Mucosa of descending colon (tissue), 3 donors: ENCODE data around the gene ADIPOQ. TPM values are rescaled to one million over a fixed set of nuclear protein-coding genes. Genes with fewer than 3 reads are reported as not detected.
A peak's percentile ranks its signal among the peaks of the same experiment; 100 is the strongest.
"Not testable (repeated sequence)": the region's sequence is repeated elsewhere in the genome, so short reads cannot be mapped to it uniquely, and the experiment has no call there.

Experiments
- ATAC-seq: fragments of 200-7000 bp; cut with Tn5 transposase; one replicate; pipeline ENCODE4 v1.9.1; 2020; ENCODE audit warnings: mild to moderate bottlenecking, moderate library complexity
- DNase-seq, 3 donors: peaks; one replicate each; pipeline ENCODE4 v3.0.0-alpha.2; 2020
- H3K36me3 ChIP-seq: fragments of 200-600 bp; one replicate; pipeline ENCODE4 v1.8.0; 2021; ENCODE audit warnings: low read depth, mild to moderate bottlenecking
- H3K4me1 ChIP-seq: fragments of 200-600 bp; one replicate; pipeline ENCODE4 v1.8.0; 2021; ENCODE audit warnings: low read depth, mild to moderate bottlenecking
- H3K4me3 ChIP-seq: fragments of 200-600 bp; one replicate; pipeline ENCODE4 v1.8.0; 2021; ENCODE audit warnings: mild to moderate bottlenecking
- H3K9me3 ChIP-seq: fragments of 200-600 bp; one replicate; pipeline ENCODE4 v1.8.0; 2021; ENCODE audit warnings: mild to moderate bottlenecking
- intact Hi-C, 2 donors: fragments of 100-400 bp; cut with DNase I in 1 of 2; cut with micrococcal nuclease in 1 of 2; formaldehyde crosslinking; loops; one replicate each; pipeline versions ENCODE4 v1.11.0 to v1.11.1; 2022; cut with DNase I, micrococcal nuclease
- total RNA-seq, 3 donors: library from RNA; stranded (reverse); fragmentation: NEBNext Ultra II Directional in 2 of 3; extraction: Animal tissue kit (Norgen Biotek cat#: 25700) in 2 of 3; gene quantifications; one replicate each; pipeline versions ENCODE4 v1.2.1 to v1.2.4, GENCODE V29; 2021 to 2023
- TF ChIP-seq, protein P1 (sequence below): fragments of 200-600 bp; IDR thresholded peaks from one replicate; pipeline ENCODE4 v1.8.0; 2022; ENCODE audit warnings: antibody characterized with exemption, mild to moderate bottlenecking
- donor health status: DM: no; HTN: no; CAD: no; lungs with moderate emphysema.
- donor health status: DM: no; HTN: no; CAD: no.
- donor health status: DM: no; HTN: yes; CAD: no.

Gene ADIPOQ
- total RNA-seq, 3 donors from 2014 or later: 0.12 to 4.7 (median 1.3) TPM

DNA sequence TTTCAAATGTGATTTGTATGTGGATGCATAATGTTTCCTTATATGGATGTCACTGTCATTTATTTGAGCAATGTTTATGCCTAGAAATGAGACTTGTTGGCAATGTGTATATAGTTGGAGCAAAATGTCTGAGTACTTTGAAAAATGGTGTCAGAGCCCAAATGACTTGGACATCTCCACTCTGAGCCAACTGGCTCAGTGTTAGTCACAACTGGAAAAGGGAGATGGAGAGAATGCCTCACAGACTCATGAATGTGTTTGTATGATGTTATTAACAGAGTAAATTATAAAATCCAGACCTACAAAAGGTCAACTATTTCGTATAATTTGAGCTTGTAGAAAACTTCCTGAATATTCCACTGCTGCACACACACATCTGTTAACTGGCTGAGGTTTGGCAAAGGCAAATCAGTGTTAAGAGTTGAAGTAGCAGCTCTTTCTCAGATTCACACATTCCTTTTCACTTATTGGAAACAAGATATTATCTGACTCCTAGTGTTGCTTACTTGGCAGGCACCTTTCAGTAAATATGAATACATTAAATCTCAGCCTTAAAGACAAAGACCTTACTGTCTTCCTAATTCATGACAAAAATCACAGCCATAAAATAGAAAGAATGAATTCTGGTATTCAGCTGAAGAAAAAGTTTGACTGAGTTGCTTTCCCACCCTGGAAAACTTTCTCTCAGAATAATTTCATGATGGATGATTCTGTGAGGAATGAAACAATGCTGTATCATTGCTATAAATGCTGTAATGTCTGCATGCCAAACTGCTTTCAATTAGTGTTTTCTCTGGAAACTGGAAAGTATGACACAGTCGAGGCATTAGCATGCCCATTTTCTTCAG, 27.0 kb downstream of the ADIPOQ start:
- no peaks in the 10 kb centered on the region for H3K9me3 ChIP-seq
- no peak for DNase-seq
- no peak for ATAC-seq
- no peaks in the 10 kb centered on the region for H3K4me1 ChIP-seq
- H3K36me3 ChIP-seq: no peaks in the 10 kb centered on the region
- TF ChIP-seq, protein P1, sequence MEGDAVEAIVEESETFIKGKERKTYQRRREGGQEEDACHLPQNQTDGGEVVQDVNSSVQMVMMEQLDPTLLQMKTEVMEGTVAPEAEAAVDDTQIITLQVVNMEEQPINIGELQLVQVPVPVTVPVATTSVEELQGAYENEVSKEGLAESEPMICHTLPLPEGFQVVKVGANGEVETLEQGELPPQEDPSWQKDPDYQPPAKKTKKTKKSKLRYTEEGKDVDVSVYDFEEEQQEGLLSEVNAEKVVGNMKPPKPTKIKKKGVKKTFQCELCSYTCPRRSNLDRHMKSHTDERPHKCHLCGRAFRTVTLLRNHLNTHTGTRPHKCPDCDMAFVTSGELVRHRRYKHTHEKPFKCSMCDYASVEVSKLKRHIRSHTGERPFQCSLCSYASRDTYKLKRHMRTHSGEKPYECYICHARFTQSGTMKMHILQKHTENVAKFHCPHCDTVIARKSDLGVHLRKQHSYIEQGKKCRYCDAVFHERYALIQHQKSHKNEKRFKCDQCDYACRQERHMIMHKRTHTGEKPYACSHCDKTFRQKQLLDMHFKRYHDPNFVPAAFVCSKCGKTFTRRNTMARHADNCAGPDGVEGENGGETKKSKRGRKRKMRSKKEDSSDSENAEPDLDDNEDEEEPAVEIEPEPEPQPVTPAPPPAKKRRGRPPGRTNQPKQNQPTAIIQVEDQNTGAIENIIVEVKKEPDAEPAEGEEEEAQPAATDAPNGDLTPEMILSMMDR: no peak
- intact Hi-C loops: no loop called here
- H3K4me3 ChIP-seq: no peak overlapping the region

DNA sequence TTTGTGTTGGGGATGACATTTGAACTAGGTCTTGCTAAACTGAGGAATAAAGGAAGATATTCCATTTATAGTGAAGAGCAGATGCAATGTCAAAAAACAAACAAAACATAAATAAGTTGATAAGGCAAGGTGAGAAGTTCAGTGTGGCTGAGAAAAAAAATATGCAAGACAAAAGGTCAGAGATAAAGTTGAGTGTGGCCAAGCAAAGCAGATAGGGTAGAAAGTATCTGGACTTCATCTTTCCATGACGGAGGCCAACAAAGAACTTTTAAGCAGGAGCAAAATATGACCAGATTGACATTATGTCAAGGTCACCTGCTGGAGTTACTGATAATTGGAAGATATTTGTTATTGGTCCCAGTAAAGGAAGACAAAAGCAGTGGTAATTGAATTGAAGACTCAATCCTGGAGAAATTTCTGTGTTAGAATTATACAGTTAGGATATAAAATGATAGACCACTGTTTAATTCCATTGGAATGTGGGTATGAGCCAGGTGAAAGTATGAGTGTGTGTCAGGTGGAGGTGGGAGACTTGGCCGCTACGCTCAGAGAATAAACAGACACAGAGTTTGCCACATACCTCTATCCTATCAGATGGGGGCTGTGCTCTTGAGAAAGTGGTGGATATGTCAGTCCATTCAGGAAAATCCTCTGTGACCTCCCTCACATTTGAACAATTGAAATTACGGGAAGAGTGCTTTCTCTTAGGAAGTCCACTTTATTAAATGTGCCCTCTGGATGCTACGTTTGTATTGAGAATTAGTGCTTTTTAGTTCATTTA, 28.1 kb downstream of the ADIPOQ start:
- no peak for ATAC-seq

DNA sequence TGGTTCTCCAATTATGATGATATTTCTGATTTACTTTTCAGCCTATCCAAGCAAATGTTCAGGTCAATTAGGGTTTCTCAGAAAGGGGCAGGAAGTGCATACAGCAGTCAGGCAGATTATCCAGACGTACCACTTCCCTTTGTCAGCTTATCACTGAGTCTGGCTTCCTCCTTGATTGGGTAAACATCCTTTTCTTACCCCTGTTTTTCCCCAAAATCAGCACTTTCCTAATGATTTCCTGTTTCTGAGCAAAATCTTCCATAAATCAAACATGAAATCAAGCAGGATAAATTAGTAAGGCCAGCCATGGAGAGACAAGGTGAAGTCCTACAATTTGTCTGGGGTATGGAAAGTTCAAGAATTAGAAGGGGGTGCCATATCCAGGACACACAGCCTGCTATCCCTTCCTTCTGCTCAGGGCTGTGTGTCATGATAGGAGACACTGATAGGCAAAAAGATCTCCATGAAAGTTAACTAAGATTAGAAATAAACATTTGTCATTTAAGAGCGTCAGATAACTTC, 29.0 kb downstream of the ADIPOQ start:
- no peaks in the 10 kb centered on the region for H3K9me3 ChIP-seq
- TF ChIP-seq, protein P1: no peak
- no peak for DNase-seq

More for the DNA sequence above, 28.1 kb downstream of the ADIPOQ start:
- no peak for DNase-seq
- no peak overlapping the region for H3K4me3 ChIP-seq
- H3K4me1 ChIP-seq: no peaks in the 10 kb centered on the region
- intact Hi-C loops: no loop called here
- H3K9me3 ChIP-seq: no peaks in the 10 kb centered on the region
- TF ChIP-seq, protein P1: no peak
- no peaks in the 10 kb centered on the region for H3K36me3 ChIP-seq

DNA sequence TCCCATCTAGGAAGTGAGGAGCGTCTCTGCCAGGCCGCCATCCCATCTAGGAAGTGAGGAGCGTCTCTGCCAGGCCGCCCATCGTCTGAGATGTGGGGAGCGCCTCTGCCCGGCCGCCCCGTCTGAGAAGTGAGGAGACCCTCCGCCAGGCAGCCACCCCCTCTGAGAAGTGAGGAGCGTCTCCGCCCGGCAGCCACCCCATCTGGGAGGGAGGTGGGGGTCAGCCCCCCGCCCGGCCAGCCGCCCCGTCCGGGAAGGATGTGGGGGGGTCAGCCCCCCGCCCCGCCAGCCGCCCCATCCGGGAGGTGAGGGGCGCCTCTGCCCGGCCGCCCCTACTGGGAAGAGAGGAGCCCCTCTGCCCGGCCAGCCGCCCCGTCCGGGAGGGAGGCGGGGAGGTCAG, 31.3 kb downstream of the ADIPOQ start:
- H3K9me3 ChIP-seq, H3K4me3 ChIP-seq, H3K4me1 ChIP-seq, ATAC-seq, H3K36me3 ChIP-seq, DNase-seq, intact Hi-C loops: not testable (repeated sequence)

More for the DNA sequence above, 29.0 kb downstream of the ADIPOQ start:
- no peaks in the 10 kb centered on the region for H3K4me1 ChIP-seq
- intact Hi-C loops: no loop called here
- peak; percentile 37 for ATAC-seq
- H3K4me3 ChIP-seq: no peak overlapping the region
- no peaks in the 10 kb centered on the region for H3K36me3 ChIP-seq

DNA sequence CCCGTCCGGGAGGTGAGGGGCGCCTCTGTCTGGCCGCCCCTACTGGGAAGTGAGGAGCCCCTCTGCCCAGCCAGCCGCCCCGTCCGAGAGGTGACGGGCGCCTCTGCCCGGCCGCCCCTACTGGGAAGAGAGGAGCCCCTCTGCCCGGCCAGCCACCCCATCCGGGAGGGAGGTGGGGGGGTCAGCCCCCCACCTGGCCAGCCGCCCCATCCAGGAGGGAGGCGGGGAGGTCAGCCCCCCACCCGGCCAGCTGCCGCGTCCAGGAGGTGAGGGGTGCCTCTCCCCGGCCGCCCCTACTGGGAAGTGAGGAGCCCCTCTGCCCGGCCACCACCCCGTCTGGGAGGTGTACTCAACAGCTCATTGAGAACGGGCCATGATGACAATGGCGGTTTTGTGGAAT, 31.7 kb downstream of the ADIPOQ start:
- H3K4me3 ChIP-seq, H3K4me1 ChIP-seq, H3K9me3 ChIP-seq, H3K36me3 ChIP-seq, DNase-seq, intact Hi-C loops, ATAC-seq: not testable (repeated sequence)

DNA sequence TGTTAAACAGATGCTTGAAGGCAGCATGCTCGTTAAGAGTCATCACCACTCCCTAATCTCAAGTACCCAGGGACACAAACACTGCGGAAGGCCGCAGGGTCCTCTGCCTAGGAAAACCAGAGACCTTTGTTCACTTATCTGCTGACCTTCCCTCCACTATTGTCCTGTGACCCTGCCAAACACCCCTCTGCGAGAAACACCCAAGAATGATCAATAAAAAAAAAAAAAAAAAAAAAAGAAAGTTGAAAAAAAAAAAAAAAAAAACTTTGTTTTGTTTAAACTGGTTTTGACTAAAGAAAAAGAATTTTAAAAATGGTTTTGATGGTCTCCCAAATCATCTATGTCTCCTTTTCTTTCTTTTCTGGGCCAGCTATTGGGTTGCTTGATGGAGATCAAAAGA, 32.3 kb downstream of the ADIPOQ start:
- ATAC-seq, H3K4me1 ChIP-seq, DNase-seq, H3K36me3 ChIP-seq, H3K9me3 ChIP-seq, intact Hi-C loops, H3K4me3 ChIP-seq: not testable (repeated sequence)

DNA sequence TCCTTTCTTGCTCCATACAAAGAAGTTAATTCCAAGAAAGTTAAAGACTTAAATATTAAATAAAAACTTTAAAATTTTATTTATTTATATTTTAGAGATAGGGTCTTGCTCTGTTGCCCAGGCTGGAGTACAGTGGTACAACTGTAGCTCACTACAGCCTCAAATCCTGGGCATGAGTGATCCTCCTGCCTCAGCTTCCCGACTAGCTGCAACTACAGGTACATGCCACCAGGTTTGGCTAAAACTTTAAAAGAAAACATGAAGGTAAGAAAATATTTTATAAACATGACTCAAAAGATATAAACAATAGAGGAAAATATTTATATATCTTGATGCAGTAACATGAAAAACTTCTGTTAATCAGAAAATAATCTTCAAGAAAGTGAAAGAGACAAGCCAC, 33.2 kb downstream of the ADIPOQ start:
- no peak overlapping the region for H3K4me3 ChIP-seq
- TF ChIP-seq, protein P1: no peak
- no peaks in the 10 kb centered on the region for H3K4me1 ChIP-seq
- ATAC-seq (no peak), DNase-seq (no peak)
- intact Hi-C loops: no loop called here
- no peaks in the 10 kb centered on the region for H3K9me3 ChIP-seq
- no peaks in the 10 kb centered on the region for H3K36me3 ChIP-seq
